GM12874 (cell line): Measurements from ENCODE around the gene MCCD1.

ENCODE experiments used
- CTCF ChIP-seq: IDR thresholded peaks from 2 replicates; pipeline ENCODE4 v1.5.1; 2011; ENCODE audit warnings: low read depth, mild to moderate bottlenecking, control low read depth, low read length, moderate library complexity; ENCODE audit not compliant: insufficient read depth

Gene MCCD1

GRCh38 chr6:31530659-31531058 is 1.9 kb downstream of the MCCD1 start:
- TF ChIP-seq CTCF, result no peak

GRCh38 chr6:31531162-31531561 is 2.4 kb downstream of the MCCD1 start:
- no peak for TF ChIP-seq CTCF

- no peak for TF ChIP-seq CTCF
Measured at GRCh38 chr6:31531771-31532643, 3.2 kb downstream of the MCCD1 start.

GRCh38 chr6:31532644-31533454 is 4.1 kb downstream of the MCCD1 start:
- TF ChIP-seq CTCF, result no peak

- no peak for TF ChIP-seq CTCF
Measured at GRCh38 chr6:31533455-31533841, 4.7 kb downstream of the MCCD1 start.

- no peak for TF ChIP-seq CTCF
Measured at GRCh38 chr6:31534011-31534410, 5.2 kb downstream of the MCCD1 start.

- TF ChIP-seq CTCF, result no peak
Measured at GRCh38 chr6:31534521-31535040, 5.8 kb downstream of the MCCD1 start.
